GM19467 (cell line): ENCODE data around the gene POLG2.
"Not testable (repeated sequence)": the region's sequence is repeated elsewhere in the genome, so short reads cannot be mapped to it uniquely, and the experiment has no call there.

Experiments used
- ATAC-seq: cut with Tn5 transposase; IDR thresholded peaks from one replicate; pipeline ENCODE4 v1.9.1; 2021; ENCODE audit warnings: mild to moderate bottlenecking, moderate library complexity; ENCODE audit not compliant: unreplicated experiment

The POLG2 gene

GRCh38 chr17:64443086-64443760 is 53.6 kb downstream of the POLG2 start:
- ATAC-seq, result no peak

- no peak for ATAC-seq
Measured at GRCh38 chr17:64442541-64442971, 54.3 kb downstream of the POLG2 start.

- no peak for ATAC-seq
Measured at GRCh38 chr17:64441772-64442540, 54.9 kb downstream of the POLG2 start.

GRCh38 chr17:64439956-64440355 is 56.9 kb downstream of the POLG2 start:
- ATAC-seq, result no peak

- ATAC-seq, result not testable (repeated sequence)
Measured at GRCh38 chr17:64439521-64439920, 57.3 kb downstream of the POLG2 start.

GRCh38 chr17:64437944-64438525 is 58.8 kb downstream of the POLG2 start:
- no peak for ATAC-seq

- no peak for ATAC-seq
Measured at GRCh38 chr17:64431534-64431933, 65.3 kb downstream of the POLG2 start.

- ATAC-seq, result not testable (repeated sequence)
Measured at GRCh38 chr17:64430036-64430435, 66.8 kb downstream of the POLG2 start.

GRCh38 chr17:64428406-64428805 is 68.4 kb downstream of the POLG2 start:
- no peak for ATAC-seq
